HepG2 (cell line): Measurements from ENCODE around the gene SLX4. TPM values are rescaled to one million over a fixed set of nuclear protein-coding genes. Genes with fewer than 3 reads are reported as not detected.
A peak's percentile ranks its signal among the peaks of the same experiment; 100 is the strongest.

Experiments
- BCL3 ChIP-seq: sonication (generic); formaldehyde crosslinking; IDR thresholded peaks from 2 replicates; pipeline ENCODE4 v1.5.1; 2020; ENCODE audit warnings: mild to moderate bottlenecking, missing genetic modification reagents, moderate library complexity
- BCL6 ChIP-seq: IDR thresholded peaks from 2 replicates; pipeline ENCODE4 v1.6.1; 2016; ENCODE audit warnings: missing genetic modification reagents, missing compliant biosample characterization
- EP300 ChIP-seq, 3 experiments: sonication (generic) in 1 of 3; formaldehyde crosslinking in 1 of 3; IDR thresholded peaks; 2 replicates each; pipeline versions ENCODE4 v1.5.1 to v1.6.1; 2011 to 2020; ENCODE audit warnings: low read depth in 2 of 3, low read length in 2 of 3, borderline replicate concordance in 1 of 3, improper control_type of control experiment in 1 of 3, mild to moderate bottlenecking in 1 of 3, missing genetic modification reagents in 1 of 3, moderate library complexity in 1 of 3
- HDAC6 ChIP-seq: fragments of 200-600 bp; sonication (generic); IDR thresholded peaks from 2 replicates; pipeline ENCODE4 v1.7.0; 2017; ENCODE audit warnings: mild to moderate bottlenecking, antibody characterized with exemption, low read length, low read depth
- HNF4A ChIP-seq: sonication (generic); formaldehyde crosslinking; IDR thresholded peaks from 2 replicates; pipeline ENCODE4 v1.4.0; 2020; ENCODE audit warnings: missing genetic modification reagents
- KAT8 ChIP-seq: IDR thresholded peaks from 2 replicates; pipeline ENCODE4 v1.6.1; 2016; ENCODE audit warnings: missing genetic modification reagents, missing compliant biosample characterization
- LCORL ChIP-seq, 2 experiments: fragments of 450-650 bp in 1 of 2; sonication (generic) in 1 of 2; formaldehyde crosslinking in 1 of 2; IDR thresholded peaks; 2 replicates each; pipeline versions ENCODE4 v1.5.0 to v1.6.1; 2017 to 2020; ENCODE audit warnings: antibody characterized with exemption in 1 of 2, missing genetic modification reagents in 1 of 2
- MLX ChIP-seq: IDR thresholded peaks from 2 replicates; pipeline ENCODE4 v1.6.1; 2016
- NBN ChIP-seq: fragments of 450-650 bp; conservative IDR thresholded peaks from 2 replicates; pipeline ENCODE4 v1.6.1; 2017
- NFE2L1 ChIP-seq: sonication (generic); formaldehyde crosslinking; IDR thresholded peaks from 2 replicates; pipeline ENCODE4 v1.4.0; 2020; ENCODE audit warnings: missing genetic modification reagents, mild to moderate bottlenecking, borderline replicate concordance
- PRDM10 ChIP-seq: sonication (generic); formaldehyde crosslinking; IDR thresholded peaks from 2 replicates; pipeline ENCODE4 v1.4.0; 2020; ENCODE audit warnings: low read depth, missing genetic modification reagents
- SALL1 ChIP-seq: sonication (generic); formaldehyde crosslinking; IDR thresholded peaks from 2 replicates; pipeline ENCODE4 v1.8.0; 2022; ENCODE audit warnings: mild to moderate bottlenecking, missing genetic modification reagents
- SKI ChIP-seq: fragments of 450-650 bp; IDR thresholded peaks from one replicate; pipeline ENCODE4 v1.6.1; 2018; ENCODE audit warnings: mild to moderate bottlenecking; ENCODE audit not compliant: partially characterized antibody
- THYN1 ChIP-seq: sonication (generic); formaldehyde crosslinking; IDR thresholded peaks from 2 replicates; pipeline ENCODE4 v1.8.1; 2023; ENCODE audit warnings: low read depth, mild to moderate bottlenecking, moderate library complexity, missing genetic modification reagents, borderline replicate concordance
- WIZ ChIP-seq: sonication (generic); formaldehyde crosslinking; IDR thresholded peaks from 2 replicates; pipeline ENCODE4 v1.5.1; 2020; ENCODE audit warnings: mild to moderate bottlenecking, missing genetic modification reagents
- ZBTB33 ChIP-seq: sonication (generic); formaldehyde crosslinking; IDR thresholded peaks from 2 replicates; pipeline ENCODE4 v1.4.0; 2020; ENCODE audit warnings: missing genetic modification reagents
- ZNF121 ChIP-seq: sonication (generic); formaldehyde crosslinking; IDR thresholded peaks from 2 replicates; pipeline ENCODE4 v1.5.0; 2020; ENCODE audit warnings: mild to moderate bottlenecking, missing genetic modification reagents
- ZNF264 ChIP-seq: sonication (generic); formaldehyde crosslinking; IDR thresholded peaks from 2 replicates; pipeline ENCODE4 v1.4.0; 2020; ENCODE audit warnings: missing genetic modification reagents
- ZNF441 ChIP-seq: sonication (generic); formaldehyde crosslinking; IDR thresholded peaks from 2 replicates; pipeline ENCODE4 v1.7.0; 2021; ENCODE audit warnings: missing genetic modification reagents, borderline replicate concordance
- ZNF530 ChIP-seq: sonication (generic); formaldehyde crosslinking; IDR thresholded peaks from 2 replicates; pipeline ENCODE4 v1.5.0; 2020; ENCODE audit warnings: low read depth, mild to moderate bottlenecking, missing genetic modification reagents
- ZNF781 ChIP-seq: sonication (generic); formaldehyde crosslinking; IDR thresholded peaks from 2 replicates; pipeline ENCODE4 v1.5.1; 2020; ENCODE audit warnings: borderline replicate concordance, mild to moderate bottlenecking, missing genetic modification reagents; ENCODE audit errors: not compliant biosample characterization
- polyA plus RNA-seq, 8 experiments: library from polyadenylated mRNA; depleted of rRNA in 3 of 8; stranded (reverse) in 7 of 8; unstranded in 1 of 8; fragments of >200 nt; fragmentation: Illumina TruSeq in 4 of 8; extraction: Trizol in 4 of 8; gene quantifications; 2 replicates each; pipeline versions ENCODE4 v1.2.1 to v1.2.3, GENCODE V29; 2011 to 2016; ENCODE audit warnings: low read depth in 4 of 8, missing spikeins in 1 of 8, mixed read lengths in 1 of 8; ENCODE audit not compliant: insufficient read depth in 1 of 8
- total RNA-seq, 5 experiments: library from RNA; depleted of rRNA; stranded (reverse); fragments of >200 nt; fragmentation: Illumina TruSeq; extraction: Trizol; gene quantifications; 2 replicates each; pipeline ENCODE4 v1.2.3, GENCODE V29; 2016; ENCODE audit warnings: low read depth in 1 of 5

SLX4 gene
- total and polyA plus RNA-seq, 2 of the 13 experiments (the other 11 are each of a cell fraction or from before 2014, with no cell fraction given): 1.1 to 3.6 TPM

GRCh38 chr16:3654249-3654991, 43.0 kb upstream of the SLX4 start, which contains the start of gene DNASE1 (continued):
- no peak for TF ChIP-seq NFE2L1 (CRISPR knock-in tag)
- TF ChIP-seq SKI: peak; percentile 65
- peak; percentile 47; the same call in 1 of the 2 replicates for TF ChIP-seq HNF4A (CRISPR knock-in tag)
- TF ChIP-seq ZNF121 (CRISPR knock-in tag): peak; percentile 49; the same call in 1 of the 2 replicates
- no peak for TF ChIP-seq NBN
- peak; percentile 85 for TF ChIP-seq ZBTB33
- peak; percentile 19; the same call in 1 of the 2 replicates for TF ChIP-seq MLX (CRISPR knock-in tag)
- no peak for TF ChIP-seq ZNF264
- TF ChIP-seq SALL1 (CRISPR knock-in tag): no peak; the same call in 1 of the 2 replicates
- TF ChIP-seq WIZ (CRISPR knock-in tag): no peak
- TF ChIP-seq ZNF530 (CRISPR knock-in tag): no peak
- peak in 1 of 2 experiments; percentile 64; a peak in 2 of 4 replicates for TF ChIP-seq EP300 (IDR thresholded peaks at IDR 0.05; ENCODE audit: low read depth in 2 of 2, low read length in 2 of 2)
- TF ChIP-seq EP300 (CRISPR knock-in tag; IDR thresholded peaks at IDR 0.05; ENCODE audit: borderline replicate concordance): no peak
- TF ChIP-seq HDAC6: no peak
- TF ChIP-seq BCL6 (CRISPR knock-in tag): peak; percentile 45; the same call in 1 of the 2 replicates
- TF ChIP-seq THYN1 (CRISPR knock-in tag): no peak
- TF ChIP-seq PRDM10 (CRISPR knock-in tag): peak; percentile 41; the same call in 1 of the 2 replicates
- TF ChIP-seq ZNF441 (CRISPR knock-in tag): no peak
- no peak for TF ChIP-seq BCL3
- TF ChIP-seq LCORL (IDR thresholded peaks at IDR 0.05): no peak
- TF ChIP-seq LCORL (CRISPR knock-in tag; IDR thresholded peaks at IDR 0.05): peak; percentile 71; the same call in 1 of the 2 replicates
- peak; percentile 59; the same call in 1 of the 2 replicates for TF ChIP-seq KAT8 (CRISPR knock-in tag)
- peak; percentile 79 for TF ChIP-seq ZNF781 (CRISPR knock-in tag)
